ENCODE data around the gene COPB1. TPM values are rescaled to one million over a fixed set of nuclear protein-coding genes. Genes with fewer than 3 reads are reported as not detected.

The COPB1 gene
- polyA plus RNA-seq, result 121 to 169 TPM (median 126 TPM) in 3 replicates
- 50.7 TPM for polyA plus RNA-seq (2011; ENCODE audit: low read depth)
- 49.5 and 112 TPM in 2 replicates for polyA plus RNA-seq (2011; cell fraction: cytosol; rRNA removed)
- polyA plus RNA-seq (2011; cell fraction: nucleus; rRNA removed), result 169 and 215 TPM in 2 replicates
- 68.1 and 106 TPM in 2 replicates for polyA plus RNA-seq (2012; ENCODE audit: low replicate concordance)
- 52.8 to 139 TPM (median 82.5 TPM) in 3 replicates for polyA minus RNA-seq
- polyA minus RNA-seq (2011; cell fraction: cytosol; rRNA and poly(A)+ RNA removed), result 88.4 TPM
- 118 and 194 TPM in 2 replicates for polyA minus RNA-seq (2011; cell fraction: nucleus; rRNA and poly(A)+ RNA removed)

GRCh38 chr11:14499560-14500180 lies at the start of gene COPB1:
Gene COPB1 (minus strand): TSS chr11:14499811. CDS start chr11:14498928, 883 bp downstream.
- H3K4me2 ChIP-seq (ENCODE audit: control insufficient read depth, extremely low read depth, insufficient read depth, low read depth, low read length), result peak within 1 kb of the TSS; percentile 84
- FAIRE-seq (no peak), DNase-seq (ENCODE audit: low read depth, low spot score) (peak; percentile 53)
- no peaks in the 10 kb centered on the region for H4K20me1 ChIP-seq (ENCODE audit: control insufficient read depth, extremely low read depth, insufficient read depth, low read length)
- peak within 1 kb of the TSS; percentile 85 to 98 (median 95) for H3K4me3 ChIP-seq (ENCODE audit: control insufficient read depth in 2 of 3, extremely low read depth in 1 of 3, insufficient read depth in 2 of 3, low read depth in 1 of 3, low read length in 3 of 3)
- peak within 1 kb of the TSS; percentile 71 for H2AFZ ChIP-seq (ENCODE audit: control insufficient read depth, low read length)
- H3K79me2 ChIP-seq (ENCODE audit: control insufficient read depth, insufficient read depth, low read length), result peaks cover 41% of the 10 kb centered on the region
- no peaks in the 10 kb centered on the region for H3K9me1 ChIP-seq (ENCODE audit: control insufficient read depth, extremely low read depth, insufficient read depth, low read length)
- H3K4me1 ChIP-seq (ENCODE audit: control insufficient read depth, extremely low read depth, insufficient read depth, low read length), result peaks cover 4% of the 10 kb centered on the region
- no peaks in the 10 kb centered on the region for H3K9me3 ChIP-seq (ENCODE audit: control insufficient read depth, low read depth, low read length)
- H3K27me3 ChIP-seq (ENCODE audit: control insufficient read depth, extremely low read depth, insufficient read depth, low read length), result no peaks in the 10 kb centered on the region
- H3K27ac ChIP-seq (ENCODE audit: control insufficient read depth, insufficient read depth, low read length), result peak within 1 kb of the TSS; percentile 74
- H3K36me3 ChIP-seq (ENCODE audit: control insufficient read depth in 2 of 2, extremely low read depth in 1 of 2, insufficient read depth in 2 of 2, low read length in 2 of 2), result peaks cover 7 to 13% of the 10 kb centered on the region in 2 experiments
- no peak for TF ChIP-seq CTCF (optimal IDR thresholded peaks at IDR 0.05 in 1 of 3, IDR thresholded peaks at IDR 0.05 in 1 of 3, conservative IDR thresholded peaks at IDR 0.05 in 1 of 3; ENCODE audit: extremely low read depth in 1 of 3, insufficient read depth in 2 of 3, low read length in 3 of 3)
- TF ChIP-seq EZH2 (IDR thresholded peaks at IDR 0.05; ENCODE audit: low read length), result no peak
- dilution Hi-C loops (cut with MboI; ENCODE audit: extremely low pct_ligation_motif_present, low sequenced_read_pairs), result no loop called here
- H3K9ac ChIP-seq (ENCODE audit: control insufficient read depth, extremely low read depth, insufficient read depth, low read length), result peak within 1 kb of the TSS; percentile 83

GRCh38 chr11:14547440-14547839 lies 47.8 kb upstream of the COPB1 start:
- Histone ChIP-seq H3K27ac (ENCODE audit: control insufficient read depth, insufficient read depth, low read length) (no peak overlapping the region), H3K79me2 (ENCODE audit: control insufficient read depth, insufficient read depth, low read length) (no peaks in the 10 kb centered on the region), H3K27me3 (ENCODE audit: control insufficient read depth, extremely low read depth, insufficient read depth, low read length) (no peaks in the 10 kb centered on the region), H3K36me3 (ENCODE audit: control insufficient read depth in 2 of 2, extremely low read depth in 1 of 2, insufficient read depth in 2 of 2, low read length in 2 of 2) (no peaks in the 10 kb centered on the region), H3K4me3 (ENCODE audit: control insufficient read depth in 2 of 3, extremely low read depth in 1 of 3, insufficient read depth in 2 of 3, low read depth in 1 of 3, low read length in 3 of 3) (no peak overlapping the region), H3K9me3 (ENCODE audit: control insufficient read depth, low read depth, low read length) (no peaks in the 10 kb centered on the region), H4K20me1 (ENCODE audit: control insufficient read depth, extremely low read depth, insufficient read depth, low read length) (no peaks in the 10 kb centered on the region), H3K9ac (ENCODE audit: control insufficient read depth, extremely low read depth, insufficient read depth, low read length) (no peak overlapping the region), H3K4me2 (ENCODE audit: control insufficient read depth, extremely low read depth, insufficient read depth, low read depth, low read length) (no peak overlapping the region), H3K9me1 (ENCODE audit: control insufficient read depth, extremely low read depth, insufficient read depth, low read length) (no peaks in the 10 kb centered on the region), H3K4me1 (ENCODE audit: control insufficient read depth, extremely low read depth, insufficient read depth, low read length) (no peaks in the 10 kb centered on the region), H2AFZ (ENCODE audit: control insufficient read depth, low read length) (no peak overlapping the region)
- DNase-seq (ENCODE audit: low read depth, low spot score), result no peak
- dilution Hi-C loops (cut with MboI; ENCODE audit: extremely low pct_ligation_motif_present, low sequenced_read_pairs), result no loop called here
- TF ChIP-seq CTCF (optimal IDR thresholded peaks at IDR 0.05 in 1 of 3, IDR thresholded peaks at IDR 0.05 in 1 of 3, conservative IDR thresholded peaks at IDR 0.05 in 1 of 3; ENCODE audit: extremely low read depth in 1 of 3, insufficient read depth in 2 of 3, low read length in 3 of 3), result no peak
- no peak for TF ChIP-seq EZH2 (IDR thresholded peaks at IDR 0.05; ENCODE audit: low read length)
- no peak for FAIRE-seq

All from keratinocyte (primary cell).